ENCODE results near the gene GPATCH8.

GPATCH8 gene

DNA sequence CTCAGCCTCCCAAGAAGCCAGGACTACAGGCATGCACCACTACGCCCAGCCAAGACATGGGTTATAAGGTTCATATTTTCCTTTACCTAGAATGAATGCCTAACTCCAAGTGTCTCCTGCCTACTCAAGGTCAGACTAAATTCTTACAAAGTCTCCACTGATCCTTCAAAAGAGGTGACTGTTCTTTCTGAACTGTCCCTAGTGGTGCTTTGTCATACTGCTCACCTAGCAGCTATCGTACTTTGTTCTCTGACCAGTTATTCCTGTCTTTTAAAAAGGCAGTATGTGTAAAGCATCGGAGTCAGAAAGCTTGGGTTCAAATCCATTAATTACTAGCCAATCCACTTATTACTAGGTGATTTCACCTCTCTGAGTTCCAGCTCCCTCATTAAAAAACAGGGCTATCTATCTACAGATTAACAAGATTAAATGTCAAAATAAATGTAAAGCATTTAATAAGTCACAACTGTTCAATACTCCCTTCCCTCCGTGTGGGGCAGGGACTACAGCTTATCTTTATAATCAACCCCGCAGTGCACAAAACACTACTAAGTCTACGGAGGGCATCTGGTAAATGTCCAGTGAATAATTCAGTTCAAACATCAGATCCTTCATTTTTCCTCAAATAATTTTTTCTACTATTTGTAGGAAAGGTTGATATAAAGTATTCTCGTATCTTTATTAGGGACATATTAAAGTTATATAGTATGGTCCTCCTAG lies 93.7 kb downstream of the GPATCH8 start:
- TF ChIP-seq, protein P1, sequence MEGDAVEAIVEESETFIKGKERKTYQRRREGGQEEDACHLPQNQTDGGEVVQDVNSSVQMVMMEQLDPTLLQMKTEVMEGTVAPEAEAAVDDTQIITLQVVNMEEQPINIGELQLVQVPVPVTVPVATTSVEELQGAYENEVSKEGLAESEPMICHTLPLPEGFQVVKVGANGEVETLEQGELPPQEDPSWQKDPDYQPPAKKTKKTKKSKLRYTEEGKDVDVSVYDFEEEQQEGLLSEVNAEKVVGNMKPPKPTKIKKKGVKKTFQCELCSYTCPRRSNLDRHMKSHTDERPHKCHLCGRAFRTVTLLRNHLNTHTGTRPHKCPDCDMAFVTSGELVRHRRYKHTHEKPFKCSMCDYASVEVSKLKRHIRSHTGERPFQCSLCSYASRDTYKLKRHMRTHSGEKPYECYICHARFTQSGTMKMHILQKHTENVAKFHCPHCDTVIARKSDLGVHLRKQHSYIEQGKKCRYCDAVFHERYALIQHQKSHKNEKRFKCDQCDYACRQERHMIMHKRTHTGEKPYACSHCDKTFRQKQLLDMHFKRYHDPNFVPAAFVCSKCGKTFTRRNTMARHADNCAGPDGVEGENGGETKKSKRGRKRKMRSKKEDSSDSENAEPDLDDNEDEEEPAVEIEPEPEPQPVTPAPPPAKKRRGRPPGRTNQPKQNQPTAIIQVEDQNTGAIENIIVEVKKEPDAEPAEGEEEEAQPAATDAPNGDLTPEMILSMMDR (IDR thresholded peaks at IDR 0.05): no peak

DNA sequence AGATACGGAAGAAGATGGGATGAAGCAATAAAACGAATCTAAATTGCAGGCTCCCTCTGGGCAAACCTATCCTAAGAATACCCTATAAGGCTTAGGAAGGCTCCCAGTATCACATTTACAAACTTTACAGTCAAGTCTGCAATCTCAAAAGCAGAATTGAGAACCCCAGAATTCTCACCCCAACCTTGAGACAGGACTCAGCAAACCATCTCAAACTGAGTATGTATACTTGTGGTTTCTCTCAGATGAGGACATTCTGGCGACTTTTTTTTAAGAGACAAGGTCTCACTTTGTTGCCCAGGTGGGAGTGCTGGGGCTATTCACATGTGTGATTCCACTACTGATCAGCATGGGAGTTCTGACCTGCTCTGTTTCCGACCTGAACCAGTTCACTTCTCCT lies 94.4 kb downstream of the GPATCH8 start:
- TF ChIP-seq, protein P1 (IDR thresholded peaks at IDR 0.05): no peak

GRCh38 chr17:44402564-44403172 lies 100.5 kb downstream of the GPATCH8 start:
- TF ChIP-seq, protein P1 (IDR thresholded peaks at IDR 0.05): no peak

- TF ChIP-seq, protein P1 (IDR thresholded peaks at IDR 0.05): peak; percentile 42; the same call in 1 of the 2 replicates
These were observed 102.9 kb downstream of the GPATCH8 start for GRCh38 chr17:44400226-44400847.

GRCh38 chr17:44398692-44399691 lies 104.2 kb downstream of the GPATCH8 start:
- TF ChIP-seq, protein P1 (IDR thresholded peaks at IDR 0.05): no peak

GRCh38 chr17:44397479-44398440 lies 105.4 kb downstream of the GPATCH8 start:
- TF ChIP-seq, protein P1 (IDR thresholded peaks at IDR 0.05): no peak

All from LNCAP (cell line).